ENCODE data around the gene MAGI1. TPM values are rescaled to one million over a fixed set of nuclear protein-coding genes. Genes with fewer than 3 reads are reported as not detected.

The MAGI1 gene
- polyA plus RNA-seq, 1 donor: 14.9 TPM

GRCh38 chr3:65971293-65972252 lies 67.1 kb downstream of the MAGI1 start:
- DNase-seq: no peak

- DNase-seq: no peak
Observed at GRCh38 chr3:65968996-65969395, 69.7 kb downstream of the MAGI1 start.

GRCh38 chr3:65967451-65967850 lies 71.3 kb downstream of the MAGI1 start:
- DNase-seq: no peak

- DNase-seq: no peak
Observed at GRCh38 chr3:65964838-65965237, 73.9 kb downstream of the MAGI1 start.

- no peak for DNase-seq
Observed at GRCh38 chr3:65963787-65964677, 74.7 kb downstream of the MAGI1 start.

GRCh38 chr3:65961733-65962132 lies 77.0 kb downstream of the MAGI1 start:
- no peak for DNase-seq

- DNase-seq: no peak
Observed at GRCh38 chr3:65961128-65961527, 77.6 kb downstream of the MAGI1 start.

GRCh38 chr3:65960087-65960486 lies 78.6 kb downstream of the MAGI1 start:
- DNase-seq: no peak

- no peak for DNase-seq
Observed at GRCh38 chr3:65958216-65958615, 80.5 kb downstream of the MAGI1 start.

GRCh38 chr3:65955792-65956477 lies 82.8 kb downstream of the MAGI1 start:
- DNase-seq: no peak

- no peak for DNase-seq
Observed at GRCh38 chr3:65953881-65954733, 84.6 kb downstream of the MAGI1 start.

- no peak for DNase-seq
Observed at GRCh38 chr3:65953301-65953812, 85.4 kb downstream of the MAGI1 start.

GRCh38 chr3:65952842-65953241 lies 85.9 kb downstream of the MAGI1 start:
- DNase-seq: no peak

GRCh38 chr3:65951836-65952505 lies 86.7 kb downstream of the MAGI1 start:
- no peak for DNase-seq

GRCh38 chr3:65950340-65951326 lies 88.1 kb downstream of the MAGI1 start:
- DNase-seq: no peak

GRCh38 chr3:65948841-65949573 lies 89.7 kb downstream of the MAGI1 start:
- DNase-seq: no peak

GRCh38 chr3:65946438-65946837 lies 92.3 kb downstream of the MAGI1 start:
- no peak for DNase-seq

- no peak for DNase-seq
Observed at GRCh38 chr3:65945953-65946352, 92.8 kb downstream of the MAGI1 start.

- DNase-seq: no peak
Observed at GRCh38 chr3:65945480-65945879, 93.2 kb downstream of the MAGI1 start.

All from hindlimb muscle (tissue), 1 donor.